GM21717 (cell line): ENCODE data around the gene SPACA6.
"Not testable (repeated sequence)": the region's sequence is repeated elsewhere in the genome, so short reads cannot be mapped to it uniquely, and the experiment has no call there.

ENCODE experiments used
- ATAC-seq: cut with Tn5 transposase; IDR thresholded peaks from one replicate; pipeline ENCODE4 v1.9.1; 2021; ENCODE audit warnings: mild to moderate bottlenecking, moderate library complexity; ENCODE audit not compliant: unreplicated experiment

SPACA6 gene

DNA sequence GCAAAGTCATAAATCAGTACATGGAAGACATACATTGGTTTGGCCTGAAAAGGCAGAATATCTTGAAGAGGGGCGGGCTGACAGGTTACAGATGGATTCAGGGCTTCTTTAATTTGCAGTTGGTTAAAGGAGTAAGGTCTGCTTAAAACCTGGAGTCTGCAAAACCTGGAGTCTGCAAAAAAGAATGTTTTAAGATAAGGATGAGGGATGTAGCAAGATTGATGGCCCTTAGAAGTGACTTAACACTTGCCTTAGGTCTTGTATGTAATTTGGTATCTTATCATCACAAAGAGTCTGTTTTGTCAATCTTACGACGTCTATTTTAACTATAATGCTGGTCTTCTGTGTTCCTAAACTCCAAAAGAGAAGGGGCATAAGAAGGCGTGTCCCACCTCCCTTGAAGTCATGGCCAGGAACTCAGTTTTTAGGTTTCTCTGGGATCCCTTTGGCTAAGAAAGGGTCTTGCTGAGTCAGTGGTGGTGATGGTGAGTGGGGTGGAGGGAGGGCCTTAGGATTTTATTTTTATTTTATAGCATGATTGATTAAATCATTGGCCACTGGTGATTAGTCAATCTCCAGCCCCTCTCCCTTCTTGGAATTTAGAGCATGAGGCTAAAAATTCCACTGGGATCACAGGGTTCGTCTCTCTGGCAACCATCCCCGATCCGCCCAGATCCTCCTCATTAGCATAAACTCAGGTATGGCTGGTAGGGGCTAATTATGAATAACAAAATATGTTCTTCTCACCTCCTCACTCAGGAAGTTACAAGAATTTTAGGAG is 40.8 kb downstream of the SPACA6 start:
- no peak for ATAC-seq

GRCh38 chr19:51735759-51736449 is 42.8 kb downstream of the SPACA6 start:
- ATAC-seq = no peak

- no peak for ATAC-seq
Measured at GRCh38 chr19:51737389-51737788, 44.3 kb downstream of the SPACA6 start.

DNA sequence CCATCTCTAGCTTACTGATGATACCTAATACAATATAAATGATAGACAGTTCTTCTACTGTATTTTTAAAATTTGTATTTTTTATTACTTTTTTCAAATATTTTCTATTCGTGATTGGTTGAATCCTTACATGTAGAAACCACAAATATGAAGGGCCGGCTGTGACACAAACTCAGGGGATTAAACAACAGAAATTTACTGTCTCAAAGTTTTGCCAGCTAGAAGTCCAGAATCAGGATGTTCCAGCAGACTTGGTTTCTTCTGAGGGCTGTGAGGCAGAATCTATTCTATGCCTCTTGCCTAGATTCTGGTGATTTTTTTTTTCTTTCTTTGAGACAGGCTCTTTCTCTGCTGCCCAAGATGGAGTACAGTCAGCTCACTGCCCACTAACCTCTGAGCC is 44.8 kb downstream of the SPACA6 start:
- no peak for ATAC-seq

GRCh38 chr19:51738523-51738922 is 45.4 kb downstream of the SPACA6 start:
- ATAC-seq = not testable (repeated sequence)

GRCh38 chr19:51739466-51740213 is 46.5 kb downstream of the SPACA6 start:
- ATAC-seq = no peak

- no peak for ATAC-seq
Measured at GRCh38 chr19:51740356-51740755, 47.2 kb downstream of the SPACA6 start.

- no peak for ATAC-seq
Measured at GRCh38 chr19:51742789-51743188, 49.7 kb downstream of the SPACA6 start.

GRCh38 chr19:51743405-51743804 is 50.3 kb downstream of the SPACA6 start:
- no peak for ATAC-seq

- ATAC-seq = no peak
Measured at GRCh38 chr19:51746731-51747130, 53.6 kb downstream of the SPACA6 start.

GRCh38 chr19:51749979-51750378 is 56.8 kb downstream of the SPACA6 start:
- no peak for ATAC-seq

DNA sequence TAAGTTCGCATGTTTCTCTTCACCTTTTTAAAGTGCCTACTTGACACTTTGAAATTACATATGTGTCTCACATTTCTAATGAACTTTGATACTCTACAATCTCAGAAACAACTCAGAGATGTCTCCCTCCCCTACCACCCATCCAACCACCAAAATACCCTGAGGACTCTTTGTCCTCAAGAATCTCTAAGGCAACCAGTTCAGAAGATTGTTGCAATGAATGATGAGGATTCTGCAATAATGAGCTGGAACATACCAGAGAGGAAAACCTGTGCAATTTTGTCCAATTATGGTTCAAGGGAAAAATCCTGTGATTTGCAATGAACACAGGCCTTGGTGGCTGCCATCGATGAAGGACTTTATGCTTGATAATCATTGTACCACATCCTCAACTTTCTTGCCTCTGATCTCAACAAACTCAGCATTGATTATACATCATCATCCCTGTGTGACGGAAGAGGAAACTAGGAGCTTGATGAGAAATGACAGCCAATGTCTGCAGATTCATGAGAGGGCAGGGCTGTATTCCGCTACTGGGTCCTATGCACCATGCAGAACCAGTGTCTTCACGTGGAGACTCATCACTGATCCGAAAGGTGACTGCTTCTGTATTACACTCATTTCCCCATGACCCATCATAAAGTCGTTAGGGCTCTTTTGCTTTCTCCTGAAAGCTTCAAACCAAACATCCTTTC is 57.4 kb downstream of the SPACA6 start:
- ATAC-seq = no peak

DNA sequence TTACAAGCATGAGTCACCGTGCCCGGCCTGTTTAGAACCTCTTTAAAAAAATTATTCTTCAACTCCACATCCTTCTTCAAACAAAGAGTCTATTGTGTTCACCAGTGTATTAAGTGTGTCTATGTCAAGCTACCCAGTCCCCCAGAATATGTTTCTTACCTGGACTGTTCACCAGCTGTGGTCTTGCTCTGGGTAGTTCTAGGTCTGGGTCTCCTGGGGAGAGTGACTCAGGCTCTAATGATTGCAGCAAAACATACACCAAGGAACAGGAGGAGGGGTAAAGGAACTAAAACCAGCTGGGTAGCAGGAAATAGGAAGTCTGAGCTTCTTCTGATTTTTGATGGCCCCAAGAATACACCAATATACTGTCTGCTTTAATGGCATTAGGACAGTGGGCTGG is 58.5 kb downstream of the SPACA6 start, which contains the start of gene FPR1:
Gene FPR1 (minus strand): TSS at position 224 of the 400 bp plus-strand sequence. CDS start 4,884 bp downstream, outside the sequence.
- no peak for ATAC-seq

DNA sequence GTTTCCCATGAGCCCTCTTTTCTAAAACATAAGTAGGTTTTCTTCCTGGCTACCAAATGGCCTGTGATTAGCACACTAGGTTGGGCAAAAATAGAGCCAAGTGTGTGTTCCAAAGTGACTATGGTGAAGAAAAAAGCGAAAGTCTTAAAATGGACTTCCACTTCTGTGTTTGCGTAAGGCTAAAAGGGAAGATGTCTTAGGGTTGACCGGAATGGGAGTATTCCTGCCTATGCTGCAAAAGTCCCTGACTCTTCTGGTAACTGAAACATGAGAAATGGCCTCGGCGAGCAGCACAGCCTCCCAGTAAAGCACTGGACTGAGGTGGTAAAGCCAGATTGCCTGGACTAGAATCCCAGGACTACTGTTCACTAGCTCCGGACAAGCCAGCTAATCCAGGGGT is 61.0 kb downstream of the SPACA6 start:
- no peak for ATAC-seq

GRCh38 chr19:51754770-51755169 is 61.6 kb downstream of the SPACA6 start:
- ATAC-seq = no peak
